WTC11 (cell line): ENCODE measurements around the gene ZBTB18. TPM values are rescaled to one million over a fixed set of nuclear protein-coding genes. Genes with fewer than 3 reads are reported as not detected.

Experiments
- ATAC-seq: fragments of 200-7000 bp; cut with Tn5 transposase; 2 replicates; pipeline ENCODE4 v1.10.0; 2021; ENCODE audit warnings: mild to moderate bottlenecking, moderate library complexity
- CTCF ChIA-PET: fragments of 300-600 bp; sonication (Branson Sonifier 250); formaldehyde crosslinking; loops from one replicate; lab custom pipeline; 2021; ENCODE audit warnings: antibody characterized with exemption; lab: Charles Lee
- POLR2A ChIA-PET: fragments of 350-600 bp; sonication (Branson Sonifier 250); formaldehyde crosslinking; loops from one replicate; lab custom pipeline; 2021; ENCODE audit warnings: antibody characterized with exemption; lab: Charles Lee
- DNase-seq: peaks from one replicate; pipeline ENCODE4 v3.0.0; 2021; ENCODE audit warnings: low spot score
- H3K27ac Mint-ChIP-seq: 2 replicates; pipeline ENCODE4 v1.8.0; 2021; ENCODE audit warnings: mixed read lengths
- H3K27me3 Mint-ChIP-seq: 2 replicates; pipeline ENCODE4 v1.8.0; 2021; ENCODE audit warnings: low read depth, mild to moderate bottlenecking, moderate library complexity, mixed read lengths
- H3K36me3 Mint-ChIP-seq: 2 replicates; pipeline ENCODE4 v1.8.0; 2021; ENCODE audit warnings: mixed read lengths
- H3K4me1 Mint-ChIP-seq: 2 replicates; pipeline ENCODE4 v1.8.0; 2022; ENCODE audit warnings: mixed read lengths
- H3K4me3 Mint-ChIP-seq: 2 replicates; pipeline ENCODE4 v1.8.0; 2021; ENCODE audit warnings: mild to moderate bottlenecking, moderate library complexity, mixed read lengths
- H3K9me3 Mint-ChIP-seq: 2 replicates; pipeline ENCODE4 v1.8.0; 2021; ENCODE audit warnings: mixed read lengths
- AFF4 ChIP-seq: sonication (generic); formaldehyde crosslinking; IDR thresholded peaks from 2 replicates; pipeline ENCODE4 v1.8.1; 2023; ENCODE audit warnings: mild to moderate bottlenecking, missing genetic modification reagents, borderline replicate concordance
- EMX1 ChIP-seq: fragments of 250-450 bp; sonication (Bioruptor Pico); IDR thresholded peaks from 2 replicates; pipeline ENCODE4 v1.8.0; 2021; ENCODE audit warnings: mild to moderate bottlenecking
- MAX ChIP-seq: sonication (generic); formaldehyde crosslinking; IDR thresholded peaks from 2 replicates; pipeline ENCODE4 v1.8.0; 2022; ENCODE audit warnings: mild to moderate bottlenecking, missing genetic modification reagents
- NFE2L1 ChIP-seq: sonication (generic); formaldehyde crosslinking; IDR thresholded peaks from 2 replicates; pipeline ENCODE4 v1.8.1; 2023; ENCODE audit warnings: missing genetic modification reagents
- NR1H2 ChIP-seq: sonication (generic); formaldehyde crosslinking; IDR thresholded peaks from 2 replicates; pipeline ENCODE4 v1.9.0; 2021; ENCODE audit warnings: mild to moderate bottlenecking, moderate library complexity, missing genetic modification reagents
- TEAD1 ChIP-seq: sonication (generic); formaldehyde crosslinking; IDR thresholded peaks from 2 replicates; pipeline ENCODE4 v1.8.0; 2022; ENCODE audit warnings: mild to moderate bottlenecking, missing genetic modification reagents
- TP53 ChIP-seq: sonication (generic); formaldehyde crosslinking; IDR thresholded peaks from 2 replicates; pipeline ENCODE4 v1.8.1; 2023; ENCODE audit warnings: mild to moderate bottlenecking, missing genetic modification reagents
- USF1 ChIP-seq: sonication (generic); formaldehyde crosslinking; IDR thresholded peaks from 2 replicates; pipeline ENCODE4 v1.8.0; 2022; ENCODE audit warnings: mild to moderate bottlenecking, missing genetic modification reagents
- ZBTB21 ChIP-seq: sonication (generic); formaldehyde crosslinking; IDR thresholded peaks from 2 replicates; pipeline ENCODE4 v1.8.1; 2023; ENCODE audit warnings: mild to moderate bottlenecking, missing genetic modification reagents, borderline replicate concordance
- ZBTB43 ChIP-seq: sonication (generic); formaldehyde crosslinking; IDR thresholded peaks from 2 replicates; pipeline ENCODE4 v1.8.1; 2023; ENCODE audit warnings: mild to moderate bottlenecking, missing genetic modification reagents
- ZNF121 ChIP-seq: sonication (generic); formaldehyde crosslinking; IDR thresholded peaks from 2 replicates; pipeline ENCODE4 v1.8.0; 2023; ENCODE audit warnings: missing genetic modification reagents
- ZNF263 ChIP-seq: sonication (generic); formaldehyde crosslinking; IDR thresholded peaks from 2 replicates; pipeline ENCODE4 v1.8.1; 2022; ENCODE audit warnings: low read depth, mild to moderate bottlenecking, moderate library complexity, missing genetic modification reagents
- ZNF396 ChIP-seq: fragments of 250-450 bp; sonication (Bioruptor Pico); IDR thresholded peaks from 2 replicates; pipeline ENCODE4 v1.8.0; 2021; ENCODE audit warnings: mild to moderate bottlenecking, moderate library complexity, borderline replicate concordance
- ZNF423 ChIP-seq: fragments of 250-450 bp; sonication (Bioruptor Pico); IDR thresholded peaks from 2 replicates; pipeline ENCODE4 v2.1.2; 2022; ENCODE audit warnings: mild to moderate bottlenecking, moderate library complexity
- total RNA-seq: library from RNA; stranded (reverse); gene quantifications from 3 replicates; pipeline ENCODE4 v1.2.3, GENCODE V29; 2021
- TF ChIP-seq, protein P1 (sequence below): sonication (generic); formaldehyde crosslinking; conservative IDR thresholded peaks from 2 replicates; pipeline ENCODE4 v1.8.1; 2023; ENCODE audit warnings: mild to moderate bottlenecking, low read depth, missing genetic modification reagents, moderate library complexity
- TF ChIP-seq, protein P2 (sequence below): sonication (generic); formaldehyde crosslinking; IDR thresholded peaks from 2 replicates; pipeline ENCODE4 v1.8.1; 2023; ENCODE audit warnings: mild to moderate bottlenecking, missing genetic modification reagents, moderate library complexity

The ZBTB18 gene
- total RNA-seq, 1 experiment from 2014 or later: 16.0 TPM

- Mint-ChIP-seq H3K27ac (peak overlapping the region; percentile 90), H3K36me3 (0 out of 2 replicates have a peak, but pooled peaks cover under 1% of the 10 kb centered on the region), H3K9me3 (no peaks in the 10 kb centered on the region), H3K4me1 (peaks cover 13% of the 10 kb centered on the region), H3K4me3 (peak overlapping the region; percentile 90), H3K27me3 (peaks cover 13% of the 10 kb centered on the region)
- ATAC-seq: no peak
- no peak for DNase-seq
- TF ChIP-seq ZNF121 (CRISPR knock-in tag) (no peak), MAX (CRISPR knock-in tag) (no peak), NR1H2 (CRISPR knock-in tag) (no peak), TEAD1 (CRISPR knock-in tag) (no peak), USF1 (CRISPR knock-in tag) (no peak), EMX1 (CRISPR knock-in tag) (no peak), ZNF263 (CRISPR knock-in tag) (no peak), ZNF396 (CRISPR knock-in tag) (no peak), ZBTB43 (CRISPR knock-in tag) (no peak), ZNF423 (CRISPR knock-in tag) (no peak), TP53 (CRISPR knock-in tag) (no peak), NFE2L1 (CRISPR knock-in tag) (no peak), ZBTB21 (CRISPR knock-in tag) (no peak), AFF4 (CRISPR knock-in tag) (no peak)
- TF ChIP-seq, protein P1, sequence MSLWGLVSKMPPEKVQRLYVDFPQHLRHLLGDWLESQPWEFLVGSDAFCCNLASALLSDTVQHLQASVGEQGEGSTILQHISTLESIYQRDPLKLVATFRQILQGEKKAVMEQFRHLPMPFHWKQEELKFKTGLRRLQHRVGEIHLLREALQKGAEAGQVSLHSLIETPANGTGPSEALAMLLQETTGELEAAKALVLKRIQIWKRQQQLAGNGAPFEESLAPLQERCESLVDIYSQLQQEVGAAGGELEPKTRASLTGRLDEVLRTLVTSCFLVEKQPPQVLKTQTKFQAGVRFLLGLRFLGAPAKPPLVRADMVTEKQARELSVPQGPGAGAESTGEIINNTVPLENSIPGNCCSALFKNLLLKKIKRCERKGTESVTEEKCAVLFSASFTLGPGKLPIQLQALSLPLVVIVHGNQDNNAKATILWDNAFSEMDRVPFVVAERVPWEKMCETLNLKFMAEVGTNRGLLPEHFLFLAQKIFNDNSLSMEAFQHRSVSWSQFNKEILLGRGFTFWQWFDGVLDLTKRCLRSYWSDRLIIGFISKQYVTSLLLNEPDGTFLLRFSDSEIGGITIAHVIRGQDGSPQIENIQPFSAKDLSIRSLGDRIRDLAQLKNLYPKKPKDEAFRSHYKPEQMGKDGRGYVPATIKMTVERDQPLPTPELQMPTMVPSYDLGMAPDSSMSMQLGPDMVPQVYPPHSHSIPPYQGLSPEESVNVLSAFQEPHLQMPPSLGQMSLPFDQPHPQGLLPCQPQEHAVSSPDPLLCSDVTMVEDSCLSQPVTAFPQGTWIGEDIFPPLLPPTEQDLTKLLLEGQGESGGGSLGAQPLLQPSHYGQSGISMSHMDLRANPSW (CRISPR knock-in tag): no peak
- TF ChIP-seq, protein P2, sequence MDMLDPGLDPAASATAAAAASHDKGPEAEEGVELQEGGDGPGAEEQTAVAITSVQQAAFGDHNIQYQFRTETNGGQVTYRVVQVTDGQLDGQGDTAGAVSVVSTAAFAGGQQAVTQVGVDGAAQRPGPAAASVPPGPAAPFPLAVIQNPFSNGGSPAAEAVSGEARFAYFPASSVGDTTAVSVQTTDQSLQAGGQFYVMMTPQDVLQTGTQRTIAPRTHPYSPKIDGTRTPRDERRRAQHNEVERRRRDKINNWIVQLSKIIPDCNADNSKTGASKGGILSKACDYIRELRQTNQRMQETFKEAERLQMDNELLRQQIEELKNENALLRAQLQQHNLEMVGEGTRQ: no peak
- POLR2A ChIA-PET: no interaction called here
- CTCF ChIA-PET: no interaction called here
These were observed 859 bp upstream of the ZBTB18 start for GRCh38 chr1:244050014-244050834.
